Colonic mucosa (tissue), 4 donors: ENCODE measurements around the gene TMEM238L. TPM values are rescaled to one million over a fixed set of nuclear protein-coding genes. Genes with fewer than 3 reads are reported as not detected.

Source experiments
- DNase-seq: peaks from one replicate; pipeline ENCODE4 v3.0.0-alpha.2; 2020
- H3K27ac ChIP-seq: fragments of 200-600 bp; one replicate; pipeline ENCODE4 v1.8.0; 2021
- H3K27me3 ChIP-seq: fragments of 200-600 bp; one replicate; pipeline ENCODE4 v1.8.0; 2021
- H3K36me3 ChIP-seq: fragments of 200-600 bp; one replicate; pipeline ENCODE4 v1.8.0; 2021
- H3K4me1 ChIP-seq: fragments of 200-600 bp; one replicate; pipeline ENCODE4 v1.8.0; 2021; ENCODE audit warnings: mild to moderate bottlenecking
- H3K4me3 ChIP-seq: fragments of 200-600 bp; one replicate; pipeline ENCODE4 v1.8.0; 2021
- H3K9ac ChIP-seq, 2 donors: one replicate each; pipeline ENCODE4 v1.7.0; 2013; ENCODE audit warnings: control low read depth in 2 of 2, low read depth in 2 of 2, low read length in 2 of 2
- H3K9me3 ChIP-seq: fragments of 200-600 bp; one replicate; pipeline ENCODE4 v1.8.0; 2021
- CTCF ChIP-seq: fragments of 200-600 bp; IDR thresholded peaks from one replicate; pipeline ENCODE4 v1.8.0; 2022; ENCODE audit warnings: antibody characterized with exemption, mild to moderate bottlenecking
- intact Hi-C: fragments of 100-400 bp; cut with DNase I; formaldehyde crosslinking; loops from one replicate; pipeline ENCODE4 v1.14.1; 2022
- total RNA-seq, 2 donors: library from RNA; stranded (reverse); fragmentation: NEBNext Ultra II Directional in 1 of 2; extraction: Animal tissue kit (Norgen Biotek cat#: 25700) in 1 of 2; gene quantifications; one replicate each; pipeline ENCODE4 v1.2.1, GENCODE V29; 2021
- donor health status: healthy.
- donor health status: DM: no; HTN: no; CAD: no.
- donor health status: DM: no; HTN: no; CAD: no.

The TMEM238L gene
- total RNA-seq, 2 donors from 2014 or later = 63.1 to 68.8 TPM

GRCh38 chr17:10785295-10785694 lies 18.6 kb downstream of the TMEM238L start:
- H3K4me1 ChIP-seq = peaks cover 5% of the 10 kb centered on the region
- H3K9ac ChIP-seq = peak overlapping the region in 1 of 2 donors; percentile 38
- H3K36me3 ChIP-seq = no peaks in the 10 kb centered on the region
- no peak for DNase-seq
- peak overlapping the region; percentile 82 for H3K27ac ChIP-seq
- H3K4me3 ChIP-seq = no peak overlapping the region
- no peak for TF ChIP-seq CTCF
- no peaks in the 10 kb centered on the region for H3K9me3 ChIP-seq
- intact Hi-C loops = no loop called here
- no peaks in the 10 kb centered on the region for H3K27me3 ChIP-seq

GRCh38 chr17:10779609-10780008 lies 24.3 kb downstream of the TMEM238L start:
- no peaks in the 10 kb centered on the region for H3K4me1 ChIP-seq
- peak overlapping the region; percentile 18 for H3K27ac ChIP-seq
- no peaks in the 10 kb centered on the region for H3K36me3 ChIP-seq
- no peak for DNase-seq
- H3K4me3 ChIP-seq = no peak overlapping the region
- no peak for TF ChIP-seq CTCF
- no peak overlapping the region for H3K9ac ChIP-seq
- H3K9me3 ChIP-seq = no peaks in the 10 kb centered on the region
- no peaks in the 10 kb centered on the region for H3K27me3 ChIP-seq
- intact Hi-C loops = no loop called here

DNA sequence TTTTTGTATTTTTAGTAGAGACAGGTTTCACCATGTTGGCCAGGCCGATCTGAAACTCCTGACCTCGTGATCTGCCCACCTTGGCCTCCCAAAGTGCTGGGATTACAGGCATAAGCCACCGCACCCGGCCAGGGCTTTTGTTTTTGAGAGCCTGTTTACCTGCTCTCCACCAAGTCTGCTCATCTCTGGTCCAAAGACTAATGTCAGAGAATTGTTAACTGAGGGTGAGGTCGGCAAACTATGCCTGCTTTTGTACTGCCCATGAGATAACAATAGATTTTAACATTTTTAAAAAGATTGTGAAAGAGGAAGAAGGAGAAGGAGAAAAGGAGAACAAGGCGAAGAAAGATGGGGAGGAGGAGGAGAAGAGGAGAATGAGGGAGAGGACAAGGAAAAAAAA lies 26.0 kb downstream of the TMEM238L start:
- intact Hi-C loops = no loop called here
- TF ChIP-seq CTCF = no peak
- H3K27ac ChIP-seq = peak overlapping the region; percentile 90

DNA sequence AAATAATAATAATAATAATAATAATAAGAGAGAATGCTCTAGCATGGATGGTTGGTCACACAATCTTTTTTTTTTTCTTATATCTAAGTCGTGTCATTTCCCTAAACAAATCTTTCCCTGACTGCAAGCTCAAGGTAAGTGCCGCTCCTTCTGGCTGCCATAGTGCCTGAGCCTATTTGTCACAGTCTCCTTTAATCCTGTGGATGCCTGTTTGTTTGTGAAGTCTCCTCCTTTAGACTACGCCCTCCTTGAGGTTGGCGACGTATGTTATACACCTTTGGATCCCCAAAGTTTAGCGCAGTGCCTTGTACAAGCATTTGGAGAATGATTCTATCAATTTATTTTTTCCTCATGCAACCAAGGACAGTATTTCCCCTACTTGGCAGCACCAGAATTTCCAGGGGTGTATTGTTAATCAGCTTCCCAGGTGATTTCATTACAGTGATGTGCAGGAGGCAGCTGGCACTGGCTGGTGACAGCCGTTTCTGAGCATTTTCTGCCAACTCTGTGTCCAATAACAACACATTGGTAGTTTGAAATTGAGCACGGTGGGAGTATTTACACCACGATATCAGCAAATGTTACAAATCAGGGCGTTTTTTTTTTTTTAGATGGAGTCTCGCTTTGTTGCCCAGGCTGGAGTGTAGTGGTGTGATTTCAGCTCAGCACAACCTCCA lies 26.6 kb downstream of the TMEM238L start:
- H3K36me3 ChIP-seq = no peaks in the 10 kb centered on the region
- DNase-seq = peak; percentile 49
- peak overlapping the region in 1 of 2 donors; percentile 53 for H3K9ac ChIP-seq
- H3K4me3 ChIP-seq = no peak overlapping the region
- no peaks in the 10 kb centered on the region for H3K27me3 ChIP-seq
- H3K9me3 ChIP-seq = no peaks in the 10 kb centered on the region
- peak overlapping the region; percentile 90 for H3K27ac ChIP-seq
- intact Hi-C loops = no loop called here
- H3K4me1 ChIP-seq = no peaks in the 10 kb centered on the region
- TF ChIP-seq CTCF = no peak

More for the DNA sequence above, 26.0 kb downstream of the TMEM238L start:
- H3K4me1 ChIP-seq = no peaks in the 10 kb centered on the region
- no peaks in the 10 kb centered on the region for H3K9me3 ChIP-seq
- peak; percentile 57 for DNase-seq
- no peaks in the 10 kb centered on the region for H3K36me3 ChIP-seq
- no peak overlapping the region for H3K4me3 ChIP-seq
- H3K27me3 ChIP-seq = no peaks in the 10 kb centered on the region
- H3K9ac ChIP-seq = no peak overlapping the region

DNA sequence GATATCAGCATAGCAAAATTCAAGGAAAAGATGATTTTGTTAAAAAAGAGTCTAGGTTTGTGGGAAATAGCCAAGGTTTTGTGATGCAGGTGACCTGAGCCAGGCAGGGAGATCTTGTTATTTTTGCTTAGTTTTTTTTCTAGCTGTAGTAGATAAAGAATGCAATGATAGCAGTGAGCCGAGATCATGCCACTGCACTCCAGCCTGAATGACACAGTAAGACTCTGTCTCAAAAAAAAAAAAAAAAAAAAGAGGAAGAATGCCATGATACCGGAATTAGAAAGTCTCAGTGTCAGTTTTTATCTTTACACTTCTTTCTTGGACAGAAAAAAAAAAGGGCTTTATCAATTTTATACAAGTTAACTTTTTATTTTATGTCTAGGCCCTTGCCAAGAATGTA lies 27.5 kb downstream of the TMEM238L start:
- no peaks in the 10 kb centered on the region for H3K9me3 ChIP-seq
- peak overlapping the region; percentile 90 for H3K27ac ChIP-seq
- DNase-seq = no peak
- no peak overlapping the region for H3K4me3 ChIP-seq
- no peaks in the 10 kb centered on the region for H3K36me3 ChIP-seq
- H3K9ac ChIP-seq = no peak overlapping the region
- H3K4me1 ChIP-seq = no peaks in the 10 kb centered on the region
- TF ChIP-seq CTCF = no peak
- no peaks in the 10 kb centered on the region for H3K27me3 ChIP-seq
- intact Hi-C loops = no loop called here
